Measurements from ENCODE around the gene MPP1.

DNA sequence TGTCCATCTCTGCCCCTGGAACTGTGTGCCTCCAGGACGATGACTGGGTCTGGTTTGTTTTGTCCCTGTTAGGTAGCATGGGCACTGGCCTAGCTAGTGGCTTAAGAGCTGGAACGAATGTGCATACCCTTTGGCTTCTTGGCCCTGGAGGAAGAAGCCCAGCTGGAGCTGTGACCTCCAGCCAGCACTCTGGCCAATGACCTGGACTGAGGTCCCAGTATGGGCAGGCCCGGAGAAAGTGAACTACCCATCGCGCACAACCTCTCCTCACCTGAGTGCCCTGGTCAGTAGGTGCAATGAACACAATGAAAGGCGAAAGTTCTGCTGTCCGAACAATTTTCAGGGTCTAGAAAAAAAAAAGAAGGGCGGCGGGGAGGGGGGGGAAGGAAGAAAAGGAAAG lies 24.3 kb downstream of the MPP1 start:
- no peak for TF ChIP-seq POLR2A (IDR thresholded peaks at IDR 0.05)
- TF ChIP-seq, protein P1, sequence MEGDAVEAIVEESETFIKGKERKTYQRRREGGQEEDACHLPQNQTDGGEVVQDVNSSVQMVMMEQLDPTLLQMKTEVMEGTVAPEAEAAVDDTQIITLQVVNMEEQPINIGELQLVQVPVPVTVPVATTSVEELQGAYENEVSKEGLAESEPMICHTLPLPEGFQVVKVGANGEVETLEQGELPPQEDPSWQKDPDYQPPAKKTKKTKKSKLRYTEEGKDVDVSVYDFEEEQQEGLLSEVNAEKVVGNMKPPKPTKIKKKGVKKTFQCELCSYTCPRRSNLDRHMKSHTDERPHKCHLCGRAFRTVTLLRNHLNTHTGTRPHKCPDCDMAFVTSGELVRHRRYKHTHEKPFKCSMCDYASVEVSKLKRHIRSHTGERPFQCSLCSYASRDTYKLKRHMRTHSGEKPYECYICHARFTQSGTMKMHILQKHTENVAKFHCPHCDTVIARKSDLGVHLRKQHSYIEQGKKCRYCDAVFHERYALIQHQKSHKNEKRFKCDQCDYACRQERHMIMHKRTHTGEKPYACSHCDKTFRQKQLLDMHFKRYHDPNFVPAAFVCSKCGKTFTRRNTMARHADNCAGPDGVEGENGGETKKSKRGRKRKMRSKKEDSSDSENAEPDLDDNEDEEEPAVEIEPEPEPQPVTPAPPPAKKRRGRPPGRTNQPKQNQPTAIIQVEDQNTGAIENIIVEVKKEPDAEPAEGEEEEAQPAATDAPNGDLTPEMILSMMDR (IDR thresholded peaks at IDR 0.05), result no peak

Data from upper lobe of left lung (tissue), 4 donors.